ENCODE data around the gene ILDR2.

GRCh38 chr1:166875302-166875733, 100.0 kb downstream of the ILDR2 start:
- no peak for TF ChIP-seq POLR2AphosphoS5 (IDR thresholded peaks at IDR 0.05; ENCODE audit: low read depth, low read length)
- TF ChIP-seq TAF1 (IDR thresholded peaks at IDR 0.05; ENCODE audit: borderline replicate concordance, low read depth, low read length) = no peak
- no peak for TF ChIP-seq POLR2A (IDR thresholded peaks at IDR 0.05; ENCODE audit: low read depth, low read length)
